Endothelial cell of umbilical vein (primary cell): ENCODE results near the gene PEBP1. TPM values are rescaled to one million over a fixed set of nuclear protein-coding genes. Genes with fewer than 3 reads are reported as not detected.
A peak's percentile ranks its signal among the peaks of the same experiment; 100 is the strongest.

ENCODE experiments used
- BruUV-seq: library from RNA; stranded (reverse); fragments of 400-500 nt; replicated peaks from 2 replicates; lab custom pipeline; 2021; lab: Mats Ljungman, UMichigan
- CTCF ChIA-PET: fragments of 300-600, 350-600 bp; sonication (Branson Sonifier 250); formaldehyde crosslinking; loops from one replicate; lab custom pipeline; 2021; ENCODE audit warnings: antibody characterized with exemption, inconsistent platforms; lab: Charles Lee
- POLR2A ChIA-PET: fragments of 300-600, 350-600 bp; sonication (Branson Sonifier 250); formaldehyde crosslinking; loops from one replicate; lab custom pipeline; 2021; ENCODE audit warnings: antibody characterized with exemption, inconsistent platforms; lab: Charles Lee
- DNase-seq: peaks from one replicate; pipeline ENCODE4 v3.0.0-alpha.2; 2011; ENCODE audit warnings: low read depth, low spot score
- FAIRE-seq: peaks from 2 replicates; lab custom pipeline; 2011; peaks lifted over from hg19 to GRCh38; lab: Jason Lieb, UNC
- H2AFZ ChIP-seq: 2 replicates; pipeline ENCODE4 v1.6.0; 2012; ENCODE audit warnings: low read depth, low read length, control low read depth, inconsistent platforms
- H3K27ac ChIP-seq: 2 replicates; pipeline ENCODE4 v1.5.1; 2011; ENCODE audit warnings: low read depth, mild to moderate bottlenecking, control low read depth, low read length, moderate library complexity; ENCODE audit not compliant: insufficient read depth
- H3K27me3 ChIP-seq, 2 experiments: 2 replicates each; pipeline versions ENCODE4 v1.6.0 to v1.6.1; 2011; ENCODE audit warnings: low read length in 2 of 2, mixed read lengths in 1 of 2; ENCODE audit not compliant: control insufficient read depth in 2 of 2, insufficient read depth in 2 of 2
- H3K36me3 ChIP-seq, 2 experiments: 2 replicates in 1 of 2; 3 replicates in 1 of 2; pipeline ENCODE4 v1.5.1; 2011; ENCODE audit warnings: low read length in 2 of 2, mild to moderate bottlenecking in 1 of 2, moderate library complexity in 1 of 2; ENCODE audit not compliant: control insufficient read depth in 2 of 2, insufficient read depth in 2 of 2; ENCODE audit errors: extremely low read depth in 1 of 2
- H3K4me1 ChIP-seq: 3 replicates; pipeline ENCODE4 v1.5.1; 2011; ENCODE audit warnings: mild to moderate bottlenecking, low read length; ENCODE audit not compliant: control insufficient read depth, insufficient read depth; ENCODE audit errors: extremely low read depth
- H3K4me2 ChIP-seq: 2 replicates; pipeline ENCODE4 v1.6.1; 2011; ENCODE audit warnings: low read length, control low read depth, mixed read lengths; ENCODE audit not compliant: insufficient read depth
- H3K4me3 ChIP-seq, 3 experiments: fragments of 200-600 bp in 1 of 3; sonication (generic), shearing (Covaris generic) in 1 of 3; replicated peaks in 1 of 3; 2 replicates each; pipeline ENCODE4 v1.5.1; 2011 to 2016; ENCODE audit warnings: control low read depth in 3 of 3, low read length in 3 of 3, mild to moderate bottlenecking in 2 of 3, inconsistent platforms in 1 of 3, low read depth in 1 of 3, moderate library complexity in 1 of 3; ENCODE audit not compliant: insufficient read depth in 1 of 3
- H3K79me2 ChIP-seq: 2 replicates; pipeline ENCODE4 v1.6.0; 2012; ENCODE audit warnings: low read length, inconsistent platforms; ENCODE audit not compliant: control insufficient read depth, insufficient read depth
- H3K9ac ChIP-seq: replicated peaks from 2 replicates; pipeline ENCODE3; 2011; ENCODE audit warnings: low read length, control low read depth; ENCODE audit not compliant: insufficient read depth; ENCODE audit errors: extremely low read depth
- H3K9me1 ChIP-seq: replicated peaks from 3 replicates; pipeline ENCODE4 v1.6.0; 2011; ENCODE audit warnings: mild to moderate bottlenecking, low read length; ENCODE audit not compliant: control insufficient read depth, insufficient read depth; ENCODE audit errors: extremely low read depth
- H3K9me3 ChIP-seq: replicated peaks from 2 replicates; pipeline ENCODE4 v1.5.1; 2012; ENCODE audit warnings: low read length, inconsistent platforms; ENCODE audit not compliant: control insufficient read depth, insufficient read depth
- H4K20me1 ChIP-seq: replicated peaks from 2 replicates; pipeline ENCODE3; 2011; ENCODE audit warnings: mild to moderate bottlenecking, low read length; ENCODE audit not compliant: control insufficient read depth, insufficient read depth; ENCODE audit errors: extremely low read depth
- EZH2 ChIP-seq: IDR thresholded peaks from 2 replicates; pipeline ENCODE4 v1.6.1; 2012; ENCODE audit warnings: borderline replicate concordance, low read depth, mild to moderate bottlenecking, moderate library complexity, low read length, inconsistent platforms; ENCODE audit not compliant: severe bottlenecking
- FOS ChIP-seq: IDR thresholded peaks from 2 replicates; pipeline ENCODE4 v1.6.1; 2011; ENCODE audit warnings: mild to moderate bottlenecking, low read length, moderate library complexity, borderline replicate concordance; ENCODE audit not compliant: insufficient read depth
- GATA2 ChIP-seq: IDR thresholded peaks from 2 replicates; pipeline ENCODE4 v1.7.0; 2011; ENCODE audit warnings: low read depth, mild to moderate bottlenecking, moderate library complexity, mixed read lengths, low read length; ENCODE audit not compliant: insufficient read length, insufficient read depth
- JUN ChIP-seq: IDR thresholded peaks from 2 replicates; pipeline ENCODE4 v1.6.1; 2011; ENCODE audit warnings: borderline replicate concordance, low read depth; ENCODE audit not compliant: insufficient read length, insufficient read depth
- MYC ChIP-seq: IDR thresholded peaks from one replicate; pipeline ENCODE4 v1.6.1; 2011; ENCODE audit warnings: mild to moderate bottlenecking, low read depth, low read length
- POLR2A ChIP-seq: IDR thresholded peaks from 2 replicates; pipeline ENCODE4 v1.6.1; 2012; ENCODE audit warnings: low read depth, mild to moderate bottlenecking, control low read depth, low read length
- POLR2AphosphoS5 ChIP-seq: IDR thresholded peaks from 2 replicates; pipeline ENCODE4 v1.6.1; 2012; ENCODE audit warnings: low read depth, mild to moderate bottlenecking, control low read depth, low read length, moderate library complexity; ENCODE audit not compliant: insufficient read depth
- dilution Hi-C: fragments of 300-500 bp; cut with MboI; formaldehyde crosslinking; loops from one replicate; pipeline ENCODE4 v1.15.0; 2019; ENCODE audit warnings: low sequenced_read_pairs; ENCODE audit not compliant: extremely low pct_ligation_motif_present
- intact Hi-C: fragments of 100-400 bp; cut with micrococcal nuclease; formaldehyde crosslinking; loops from one replicate; pipeline ENCODE4 v1.10.0; 2022
- polyA plus RNA-seq, 4 experiments: library from polyadenylated mRNA; depleted of rRNA in 3 of 4; stranded (reverse) in 3 of 4; unstranded in 1 of 4; fragments of >200 nt; gene quantifications; 2 replicates each; pipeline versions ENCODE4 v1.2.1 to v1.2.3, GENCODE V29; 2011 to 2012; ENCODE audit warnings: missing spikeins in 1 of 4
- total RNA-seq: library from RNA; stranded (reverse); gene quantifications from 2 replicates; pipeline ENCODE4 v1.2.3, GENCODE V29; 2021
- TF ChIP-seq, protein P1 (sequence below), 2 donors: IDR thresholded peaks; 1 replicate in 1 of 2; 2 replicates in 1 of 2; pipeline ENCODE4 v1.5.1; 2011; ENCODE audit warnings: low read length in 2 of 2, mild to moderate bottlenecking in 2 of 2, moderate library complexity in 2 of 2, control low read depth in 1 of 2, inconsistent platforms in 1 of 2, low read depth in 1 of 2; ENCODE audit not compliant: insufficient read depth in 1 of 2; ENCODE audit errors: extremely low read depth in 1 of 2
- TF ChIP-seq, protein P2 (sequence below): IDR thresholded peaks from 2 replicates; pipeline ENCODE4 v1.6.1; 2011; ENCODE audit not compliant: insufficient read depth, insufficient read length

PEBP1 gene
- total and polyA plus RNA-seq, 2 donors (not counting 3 experiments of a cell fraction or from before 2014, with no cell fraction given): 185 to 261 TPM

DNA sequence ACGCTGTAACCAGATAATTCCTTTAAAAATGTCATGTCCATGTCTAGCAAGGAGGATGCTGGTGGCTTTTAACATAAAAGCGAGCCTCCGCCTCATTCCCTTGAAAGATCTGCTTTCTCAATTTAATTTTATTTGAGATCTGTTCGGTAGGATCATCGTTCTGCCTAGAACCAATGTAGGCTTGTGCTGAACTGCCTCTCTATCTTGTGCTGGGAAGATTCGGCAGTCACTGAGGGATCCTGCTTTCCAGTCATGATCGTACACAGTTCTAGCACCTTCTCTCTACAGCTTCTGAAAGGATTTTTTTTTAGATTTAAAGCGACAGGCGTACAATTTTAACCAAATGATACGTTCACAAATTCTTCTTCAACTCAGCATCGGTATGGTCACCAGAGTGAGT lies 54.3 kb downstream of the PEBP1 start:
- TF ChIP-seq POLR2AphosphoS5: no peak
- no peak for TF ChIP-seq FOS
- DNase-seq: peak; percentile 26
- ChIA-PET POLR2A (no interaction called here), CTCF (interaction anchor here (1.4 kb wide), 1 partner anchor 186 kb away, joined by 6 read pairs; the partner anchor contains the start of gene SUDS3)
- no peaks in the 10 kb centered on the region for H3K9me1 ChIP-seq
- intact Hi-C loops (no loop called here), dilution Hi-C loops (no loop called here)
- H3K79me2 ChIP-seq: no peaks in the 10 kb centered on the region
- peak overlapping the region; percentile 77 for H3K4me2 ChIP-seq
- FAIRE-seq: peak; percentile 8
- peaks cover 23% of the 10 kb centered on the region for H3K4me1 ChIP-seq
- H3K9me3 ChIP-seq: no peaks in the 10 kb centered on the region
- H3K27me3 ChIP-seq: no peaks in the 10 kb centered on the region
- H3K9ac ChIP-seq: peak overlapping the region; percentile 57
- BruUV-seq: no TSS peak
- no peak overlapping the region for H3K4me3 ChIP-seq
- H3K36me3 ChIP-seq: no peaks in the 10 kb centered on the region
- peak overlapping the region; percentile 78 for H2AFZ ChIP-seq
- H3K27ac ChIP-seq: peak overlapping the region; percentile 64
- H4K20me1 ChIP-seq: no peaks in the 10 kb centered on the region

DNA sequence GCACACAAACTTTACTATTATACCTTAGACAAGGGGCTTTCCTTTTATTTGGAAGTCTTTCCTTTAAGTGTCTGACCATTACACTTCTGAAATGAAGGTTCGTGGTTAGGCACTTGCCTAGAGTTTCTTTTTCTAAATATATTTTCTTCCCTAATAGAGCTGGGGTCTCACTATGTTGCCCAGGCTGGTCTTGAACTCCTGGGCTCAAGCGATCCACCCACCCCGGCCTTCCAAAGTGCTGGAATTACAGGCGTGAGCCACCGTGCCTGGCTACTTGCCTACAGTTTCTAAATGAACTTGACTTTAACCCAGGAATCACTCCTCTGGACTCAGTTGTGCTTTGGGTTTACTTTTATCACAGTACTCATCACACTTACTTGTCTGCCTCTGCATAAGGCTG lies 57.6 kb downstream of the PEBP1 start:
- Histone ChIP-seq H3K9ac (no peak overlapping the region), H3K79me2 (no peaks in the 10 kb centered on the region), H3K9me1 (no peaks in the 10 kb centered on the region), H4K20me1 (no peaks in the 10 kb centered on the region), H3K27me3 (no peaks in the 10 kb centered on the region), H3K4me3 (no peak overlapping the region), H3K4me1 (peaks cover 20% of the 10 kb centered on the region), H2AFZ (no peak overlapping the region), H3K9me3 (no peaks in the 10 kb centered on the region), H3K27ac (no peak overlapping the region), H3K36me3 (no peaks in the 10 kb centered on the region), H3K4me2 (no peak overlapping the region)
- dilution Hi-C loops: no loop called here
- ChIA-PET CTCF (no interaction called here), POLR2A (no interaction called here)
- no TSS peak for BruUV-seq
- DNase-seq (no peak), FAIRE-seq (no peak)
- TF ChIP-seq JUN (no peak), MYC (no peak), GATA2 (no peak), FOS (no peak), EZH2 (no peak), POLR2AphosphoS5 (no peak), POLR2A (no peak)
- TF ChIP-seq, protein P1, sequence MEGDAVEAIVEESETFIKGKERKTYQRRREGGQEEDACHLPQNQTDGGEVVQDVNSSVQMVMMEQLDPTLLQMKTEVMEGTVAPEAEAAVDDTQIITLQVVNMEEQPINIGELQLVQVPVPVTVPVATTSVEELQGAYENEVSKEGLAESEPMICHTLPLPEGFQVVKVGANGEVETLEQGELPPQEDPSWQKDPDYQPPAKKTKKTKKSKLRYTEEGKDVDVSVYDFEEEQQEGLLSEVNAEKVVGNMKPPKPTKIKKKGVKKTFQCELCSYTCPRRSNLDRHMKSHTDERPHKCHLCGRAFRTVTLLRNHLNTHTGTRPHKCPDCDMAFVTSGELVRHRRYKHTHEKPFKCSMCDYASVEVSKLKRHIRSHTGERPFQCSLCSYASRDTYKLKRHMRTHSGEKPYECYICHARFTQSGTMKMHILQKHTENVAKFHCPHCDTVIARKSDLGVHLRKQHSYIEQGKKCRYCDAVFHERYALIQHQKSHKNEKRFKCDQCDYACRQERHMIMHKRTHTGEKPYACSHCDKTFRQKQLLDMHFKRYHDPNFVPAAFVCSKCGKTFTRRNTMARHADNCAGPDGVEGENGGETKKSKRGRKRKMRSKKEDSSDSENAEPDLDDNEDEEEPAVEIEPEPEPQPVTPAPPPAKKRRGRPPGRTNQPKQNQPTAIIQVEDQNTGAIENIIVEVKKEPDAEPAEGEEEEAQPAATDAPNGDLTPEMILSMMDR (IDR thresholded peaks at IDR 0.05; ENCODE audit: extremely low read depth in 1 of 2, insufficient read depth in 1 of 2, low read depth in 1 of 2, low read length in 2 of 2): no peak
- TF ChIP-seq, protein P2, sequence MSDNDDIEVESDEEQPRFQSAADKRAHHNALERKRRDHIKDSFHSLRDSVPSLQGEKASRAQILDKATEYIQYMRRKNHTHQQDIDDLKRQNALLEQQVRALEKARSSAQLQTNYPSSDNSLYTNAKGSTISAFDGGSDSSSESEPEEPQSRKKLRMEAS: no peak
- intact Hi-C loops: no loop called here
